Keratinocyte (primary cell): ENCODE data around the gene SUSD4. TPM values are rescaled to one million over a fixed set of nuclear protein-coding genes. Genes with fewer than 3 reads are reported as not detected.

Experiments
- DNase-seq: peaks from one replicate; pipeline ENCODE4 v3.0.0-alpha.2; 2011; ENCODE audit warnings: low read depth, missing footprints, low spot score
- FAIRE-seq: peaks from 2 replicates; lab custom pipeline; 2011; peaks lifted over from hg19 to GRCh38; lab: Jason Lieb, UNC
- H2AFZ ChIP-seq: 2 replicates; pipeline ENCODE4 v1.6.0; 2012; ENCODE audit warnings: low read length, control low read depth, inconsistent platforms; ENCODE audit not compliant: control insufficient read depth
- H3K27ac ChIP-seq: 2 replicates; pipeline ENCODE4 v1.5.1; 2011; ENCODE audit warnings: low read length; ENCODE audit not compliant: control insufficient read depth, insufficient read depth
- H3K27me3 ChIP-seq: 3 replicates; pipeline ENCODE4 v1.6.0; 2011; ENCODE audit warnings: low read length; ENCODE audit not compliant: control insufficient read depth, insufficient read depth; ENCODE audit errors: extremely low read depth
- H3K36me3 ChIP-seq, 2 experiments: 2 replicates in 1 of 2; 3 replicates in 1 of 2; pipeline ENCODE4 v1.5.1; 2011; ENCODE audit warnings: low read length in 2 of 2, mild to moderate bottlenecking in 1 of 2; ENCODE audit not compliant: control insufficient read depth in 2 of 2, insufficient read depth in 2 of 2; ENCODE audit errors: extremely low read depth in 1 of 2
- H3K4me1 ChIP-seq: 3 replicates; pipeline ENCODE4 v1.5.1; 2011; ENCODE audit warnings: low read length; ENCODE audit not compliant: control insufficient read depth, insufficient read depth; ENCODE audit errors: extremely low read depth
- H3K4me2 ChIP-seq: 3 replicates; pipeline ENCODE4 v1.6.0; 2011; ENCODE audit warnings: low read depth, low read length; ENCODE audit not compliant: control insufficient read depth, insufficient read depth; ENCODE audit errors: extremely low read depth
- H3K4me3 ChIP-seq, 3 experiments: fragments of 200-600 bp in 1 of 3; sonication (generic) in 1 of 3; 2 replicates in 2 of 3; 3 replicates in 1 of 3; pipeline ENCODE4 v1.5.1; 2011 to 2016; ENCODE audit warnings: low read length in 3 of 3, mild to moderate bottlenecking in 3 of 3, control low read depth in 2 of 3, inconsistent platforms in 1 of 3, low read depth in 1 of 3, mixed read lengths in 1 of 3, mixed run types in 1 of 3, moderate library complexity in 1 of 3; ENCODE audit not compliant: control insufficient read depth in 2 of 3, insufficient read depth in 2 of 3; ENCODE audit errors: extremely low read depth in 1 of 3
- H3K79me2 ChIP-seq: 2 replicates; pipeline ENCODE4 v1.6.0; 2012; ENCODE audit warnings: low read length; ENCODE audit not compliant: control insufficient read depth, insufficient read depth
- H3K9ac ChIP-seq: 3 replicates; pipeline ENCODE4 v1.6.0; 2011; ENCODE audit warnings: low read length; ENCODE audit not compliant: control insufficient read depth, insufficient read depth; ENCODE audit errors: extremely low read depth
- H3K9me1 ChIP-seq: 3 replicates; pipeline ENCODE4 v1.6.0; 2011; ENCODE audit warnings: low read length; ENCODE audit not compliant: control insufficient read depth, insufficient read depth; ENCODE audit errors: extremely low read depth
- H3K9me3 ChIP-seq: 2 replicates; pipeline ENCODE4 v1.5.1; 2012; ENCODE audit warnings: low read depth, low read length; ENCODE audit not compliant: control insufficient read depth
- H4K20me1 ChIP-seq: 3 replicates; pipeline ENCODE4 v1.6.0; 2011; ENCODE audit warnings: low read length; ENCODE audit not compliant: control insufficient read depth, insufficient read depth; ENCODE audit errors: extremely low read depth
- CTCF ChIP-seq, 3 experiments: IDR thresholded peaks in 1 of 3; conservative IDR thresholded peaks in 1 of 3; optimal IDR thresholded peaks in 1 of 3; 2 replicates in 2 of 3; 3 replicates in 1 of 3; pipeline versions ENCODE3 to v1.5.1; 2011; ENCODE audit warnings: low read length in 3 of 3, mild to moderate bottlenecking in 3 of 3, moderate library complexity in 2 of 3, control low read depth in 1 of 3, inconsistent platforms in 1 of 3; ENCODE audit not compliant: insufficient read depth in 2 of 3; ENCODE audit errors: extremely low read depth in 1 of 3
- EZH2 ChIP-seq: IDR thresholded peaks from one replicate; pipeline ENCODE4 v1.6.1; 2012; ENCODE audit warnings: inconsistent platforms, mild to moderate bottlenecking, low read length, moderate library complexity
- dilution Hi-C: fragments of 300-500 bp; cut with MboI; formaldehyde crosslinking; loops from one replicate; pipeline ENCODE4 v1.7.0; 2020; ENCODE audit warnings: low sequenced_read_pairs; ENCODE audit not compliant: extremely low pct_ligation_motif_present
- polyA plus RNA-seq, 5 experiments: library from polyadenylated mRNA; depleted of rRNA in 3 of 5; stranded (reverse) in 3 of 5; stranded (forward) in 1 of 5; unstranded in 1 of 5; fragments of >200 nt; gene quantifications; 1 replicate in 1 of 5; 2 replicates in 3 of 5; 3 replicates in 1 of 5; pipeline versions ENCODE4 v1.2.1 to v1.2.3, GENCODE V29; 2011 to 2012; ENCODE audit warnings: missing spikeins in 2 of 5, low read depth in 1 of 5, low replicate concordance in 1 of 5

The SUSD4 gene
- polyA plus RNA-seq, 1 donor (not counting 4 experiments of a cell fraction or from before 2014, with no cell fraction given): 1.6 TPM

DNA sequence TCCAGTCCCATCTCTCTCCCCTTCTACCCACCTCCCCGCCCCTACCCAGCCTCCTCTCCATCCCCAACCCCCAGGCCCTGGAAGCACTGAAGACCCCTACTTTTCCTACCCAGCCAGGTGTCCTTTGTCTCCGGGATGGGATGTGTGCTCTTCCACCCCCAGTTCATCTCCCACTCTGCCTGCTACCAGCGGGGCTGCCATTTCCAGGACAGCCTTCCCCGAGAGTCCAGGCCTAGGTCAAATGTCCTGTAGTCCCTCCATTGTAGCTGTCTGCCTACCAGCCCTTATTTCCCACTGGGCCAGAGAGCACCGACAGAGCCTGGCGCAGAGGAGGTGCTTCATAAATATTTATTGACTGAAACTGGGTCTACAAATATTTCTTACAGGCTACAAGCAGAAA lies 148.9 kb downstream of the SUSD4 start:
- no peaks in the 10 kb centered on the region for H3K9me1 ChIP-seq
- H3K9ac ChIP-seq: no peak overlapping the region
- TF ChIP-seq CTCF (optimal IDR thresholded peaks at IDR 0.05 in 1 of 3, IDR thresholded peaks at IDR 0.05 in 1 of 3, conservative IDR thresholded peaks at IDR 0.05 in 1 of 3; ENCODE audit: extremely low read depth in 1 of 3, insufficient read depth in 2 of 3, low read length in 3 of 3) (no peak), EZH2 (no peak)
- H3K9me3 ChIP-seq: peaks cover 3% of the 10 kb centered on the region
- no peak overlapping the region for H2AFZ ChIP-seq
- DNase-seq (no peak), FAIRE-seq (no peak)
- no peak overlapping the region for H3K27ac ChIP-seq
- dilution Hi-C loops: no loop called here
- H3K4me1 ChIP-seq: no peaks in the 10 kb centered on the region
- no peak overlapping the region for H3K4me3 ChIP-seq
- H4K20me1 ChIP-seq: no peaks in the 10 kb centered on the region
- no peaks in the 10 kb centered on the region for H3K36me3 ChIP-seq
- H3K79me2 ChIP-seq: no peaks in the 10 kb centered on the region
- H3K27me3 ChIP-seq: no peaks in the 10 kb centered on the region
- no peak overlapping the region for H3K4me2 ChIP-seq

- Histone ChIP-seq H3K9me1 (no peaks in the 10 kb centered on the region), H3K4me1 (no peaks in the 10 kb centered on the region), H3K9me3 (peaks cover 3% of the 10 kb centered on the region), H3K4me2 (no peak overlapping the region), H3K27me3 (no peaks in the 10 kb centered on the region), H3K9ac (no peak overlapping the region), H3K79me2 (no peaks in the 10 kb centered on the region), H2AFZ (no peak overlapping the region), H4K20me1 (no peaks in the 10 kb centered on the region), H3K36me3 (no peaks in the 10 kb centered on the region), H3K4me3 (no peak overlapping the region), H3K27ac (no peak overlapping the region)
- TF ChIP-seq CTCF (optimal IDR thresholded peaks at IDR 0.05 in 1 of 3, IDR thresholded peaks at IDR 0.05 in 1 of 3, conservative IDR thresholded peaks at IDR 0.05 in 1 of 3; ENCODE audit: extremely low read depth in 1 of 3, insufficient read depth in 2 of 3, low read length in 3 of 3) (no peak), EZH2 (no peak)
- dilution Hi-C loops: no loop called here
- no peak for FAIRE-seq
- DNase-seq: no peak
Observed at GRCh38 chr1:223214261-223214807, 149.6 kb downstream of the SUSD4 start.
